ENCODE results near the gene TAF5L.
"Not testable (repeated sequence)": the region's sequence is repeated elsewhere in the genome, so short reads cannot be mapped to it uniquely, and the experiment has no call there.

TAF5L gene

GRCh38 chr1:229567109-229567868 lies 58.6 kb downstream of the TAF5L start:
- DNase-seq (ENCODE audit: low read depth) = no peak

DNA sequence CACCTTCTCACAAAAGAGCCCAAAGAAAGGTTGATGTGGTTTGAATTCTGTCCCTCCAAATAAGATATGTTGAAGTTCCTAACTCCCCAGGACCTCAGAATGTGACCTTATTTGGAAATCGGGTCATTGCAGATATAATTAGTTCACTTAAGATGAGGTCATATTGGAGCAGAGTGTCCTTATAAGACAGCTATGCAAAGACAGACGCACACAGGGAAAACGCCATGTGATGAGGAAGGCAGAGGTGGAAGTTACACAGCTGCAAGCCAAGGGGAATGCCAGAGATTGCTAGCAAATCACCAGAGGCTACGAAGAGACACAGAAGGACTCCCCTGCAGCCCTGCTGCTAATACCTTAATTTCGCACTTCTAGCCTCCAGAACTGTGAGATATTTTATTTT lies 62.2 kb downstream of the TAF5L start:
- DNase-seq (ENCODE audit: low read depth) = no peak

DNA sequence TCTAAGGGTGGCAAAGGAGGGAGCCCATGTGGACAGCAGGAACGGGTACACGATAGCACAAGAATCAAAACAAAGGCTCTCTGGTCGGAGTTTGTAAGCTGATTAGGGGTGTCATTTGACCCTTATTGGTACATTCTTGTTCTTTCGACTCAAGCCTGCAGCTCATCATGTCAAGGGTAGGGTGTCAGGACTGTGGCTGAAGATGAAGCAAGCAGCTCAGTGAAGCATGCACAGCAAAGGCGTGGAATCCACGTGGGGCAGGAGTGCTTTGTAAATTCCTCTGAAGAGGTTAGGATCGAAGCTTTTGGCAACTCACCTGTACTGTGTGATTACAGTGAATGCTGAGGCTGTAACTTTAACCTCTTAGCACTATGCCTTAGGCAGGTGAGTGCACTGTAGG lies 62.7 kb downstream of the TAF5L start:
- no peak for DNase-seq (ENCODE audit: low read depth)

GRCh38 chr1:229562686-229563085 lies 63.2 kb downstream of the TAF5L start:
- DNase-seq (ENCODE audit: low read depth) = no peak

DNA sequence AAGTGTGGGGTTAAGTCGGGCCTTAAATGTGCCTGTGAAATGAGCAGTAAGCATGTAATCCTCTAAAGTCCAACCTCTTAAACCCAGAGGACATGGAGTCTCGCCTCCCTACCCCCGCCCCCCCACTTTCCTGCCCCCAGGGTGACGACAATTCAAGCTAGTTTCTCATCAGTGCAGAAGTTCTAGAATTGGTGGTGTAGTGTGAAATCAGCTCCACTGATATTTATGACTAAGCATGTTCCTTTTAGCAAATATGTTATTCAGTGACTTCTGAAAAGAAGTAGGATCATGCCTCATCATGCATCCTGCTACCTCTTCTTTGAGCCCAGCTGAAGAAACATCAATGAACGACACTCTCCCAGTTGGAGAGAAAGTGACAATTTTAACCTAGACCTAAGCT lies 64.8 kb downstream of the TAF5L start:
- no peak for DNase-seq (ENCODE audit: low read depth)

DNA sequence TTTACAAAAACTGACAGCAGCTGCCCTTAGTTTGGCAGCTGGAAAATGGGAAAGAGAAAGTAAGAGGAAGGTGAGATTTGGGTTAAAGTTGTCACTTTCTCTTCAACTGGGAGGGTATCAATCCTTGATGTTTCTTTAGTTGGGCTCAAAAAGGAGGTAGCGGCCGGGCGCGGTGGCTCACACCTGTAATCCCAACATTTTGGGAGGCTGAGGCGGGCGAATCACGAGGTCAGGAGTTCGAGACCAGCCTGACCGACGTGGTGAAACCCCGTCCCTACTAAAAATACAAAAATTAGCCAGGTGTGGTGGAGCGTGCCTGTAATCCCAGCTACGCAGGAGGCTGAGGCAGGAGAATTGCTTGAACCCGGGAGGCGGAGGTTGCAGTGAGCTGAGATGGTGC lies 65.8 kb downstream of the TAF5L start:
- DNase-seq (ENCODE audit: low read depth) = not testable (repeated sequence)

DNA sequence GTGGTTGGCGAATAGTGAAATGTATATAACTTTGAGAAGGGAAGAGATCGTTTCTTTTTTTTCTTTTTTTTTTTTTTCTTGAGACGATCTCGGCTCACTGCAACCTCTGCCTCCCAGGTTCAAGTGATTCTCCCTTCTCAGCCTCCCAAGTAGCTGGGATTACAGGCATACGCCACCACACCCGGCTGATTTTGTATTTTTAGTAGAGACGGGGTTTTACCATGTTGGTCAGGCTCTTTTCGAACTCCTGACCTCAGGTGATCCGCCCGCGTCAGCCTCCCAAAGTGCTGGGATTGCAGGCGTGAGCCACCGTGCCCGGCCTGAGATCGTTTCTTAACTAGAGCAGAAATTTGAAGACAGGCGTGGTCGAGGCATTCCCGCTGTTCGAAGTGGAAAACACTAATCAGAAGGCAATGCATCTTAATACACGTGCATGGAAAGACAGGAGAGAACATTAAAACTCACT lies 66.6 kb downstream of the TAF5L start:
- DNase-seq (ENCODE audit: low read depth) = not testable (repeated sequence)

DNA sequence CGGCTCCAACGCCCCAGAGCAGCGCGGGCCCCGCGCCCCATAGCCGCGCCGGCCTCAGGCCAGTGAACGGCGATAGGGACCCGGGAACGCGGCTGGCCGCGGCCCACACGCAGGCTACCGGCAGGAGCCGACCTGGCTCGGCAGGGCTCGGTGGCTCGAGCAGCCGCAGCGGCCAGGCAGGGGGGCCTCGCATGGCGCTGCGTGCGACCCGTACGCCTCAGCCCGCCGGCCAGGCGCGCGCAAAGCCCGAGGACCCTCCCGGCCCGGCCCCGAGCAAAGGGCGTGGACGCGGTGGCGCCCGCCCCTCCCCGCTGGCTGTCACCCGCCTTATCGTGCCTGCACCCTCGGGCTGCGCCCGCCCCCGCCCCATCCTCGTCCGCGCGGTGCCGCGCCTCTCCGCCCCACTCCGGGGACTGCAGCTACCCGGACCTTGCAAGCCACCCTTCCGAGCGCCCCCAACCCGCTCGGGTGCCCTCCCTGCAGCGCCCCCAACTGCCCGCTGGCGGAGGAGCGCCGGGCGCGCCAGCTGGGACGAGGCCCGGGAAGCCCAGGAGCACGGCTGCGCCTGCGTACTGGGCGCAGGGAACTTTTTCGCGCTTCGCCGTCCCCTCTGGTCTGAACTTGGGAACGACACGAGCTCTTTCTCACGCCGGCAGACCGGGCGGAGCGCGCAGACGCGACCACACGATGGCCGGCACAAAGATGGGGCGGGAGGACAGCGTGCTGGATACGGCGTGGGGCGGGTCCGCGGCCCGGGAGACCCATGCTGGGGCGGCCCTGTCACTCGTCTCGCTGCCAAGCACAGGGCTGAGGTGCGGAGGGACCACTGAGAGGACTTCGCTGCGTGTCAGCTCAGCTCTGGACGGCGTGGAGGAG lies 67.2 kb downstream of the TAF5L start, which contains the start of gene ABCB10:
Gene ABCB10 (minus strand): TSS at position 248 of the 876 bp plus-strand sequence. CDS start 55 bp downstream, at position 193.
- peak; percentile 70 for DNase-seq (ENCODE audit: low read depth)

GRCh38 chr1:229557913-229558414 lies 68.0 kb downstream of the TAF5L start:
- peak; percentile 27 for DNase-seq (ENCODE audit: low read depth)

DNA sequence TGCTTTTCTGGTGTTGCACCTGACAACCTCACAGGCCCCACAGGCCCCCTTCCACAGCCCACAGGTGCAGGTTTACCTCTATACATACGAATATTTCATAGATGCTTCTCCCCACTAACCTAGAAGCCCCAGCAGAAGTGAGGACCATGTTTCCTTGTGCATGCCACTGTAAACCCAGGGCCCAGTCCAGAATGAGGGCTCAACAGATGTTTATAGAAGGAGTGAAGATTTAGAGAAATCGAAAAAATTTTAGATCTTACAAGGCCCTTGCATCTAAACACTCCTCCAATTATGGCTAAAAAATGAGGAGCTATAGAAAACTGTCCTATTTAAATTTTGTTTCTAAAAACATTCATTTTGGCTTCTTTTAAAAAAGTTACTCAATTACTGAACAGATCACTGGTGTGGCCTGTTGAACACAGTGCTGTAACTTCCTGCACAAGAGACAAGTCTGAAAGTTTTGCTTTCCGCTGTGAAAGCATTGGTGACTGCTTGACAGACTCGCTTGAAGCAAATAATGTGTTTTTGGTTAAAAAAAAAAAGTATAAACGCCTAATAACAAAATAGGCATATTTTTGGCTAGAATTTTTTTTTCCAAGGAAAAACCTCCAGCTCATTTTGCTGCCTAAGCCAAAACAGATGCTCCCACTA lies 68.6 kb downstream of the TAF5L start:
- DNase-seq (ENCODE audit: low read depth) = no peak

DNA sequence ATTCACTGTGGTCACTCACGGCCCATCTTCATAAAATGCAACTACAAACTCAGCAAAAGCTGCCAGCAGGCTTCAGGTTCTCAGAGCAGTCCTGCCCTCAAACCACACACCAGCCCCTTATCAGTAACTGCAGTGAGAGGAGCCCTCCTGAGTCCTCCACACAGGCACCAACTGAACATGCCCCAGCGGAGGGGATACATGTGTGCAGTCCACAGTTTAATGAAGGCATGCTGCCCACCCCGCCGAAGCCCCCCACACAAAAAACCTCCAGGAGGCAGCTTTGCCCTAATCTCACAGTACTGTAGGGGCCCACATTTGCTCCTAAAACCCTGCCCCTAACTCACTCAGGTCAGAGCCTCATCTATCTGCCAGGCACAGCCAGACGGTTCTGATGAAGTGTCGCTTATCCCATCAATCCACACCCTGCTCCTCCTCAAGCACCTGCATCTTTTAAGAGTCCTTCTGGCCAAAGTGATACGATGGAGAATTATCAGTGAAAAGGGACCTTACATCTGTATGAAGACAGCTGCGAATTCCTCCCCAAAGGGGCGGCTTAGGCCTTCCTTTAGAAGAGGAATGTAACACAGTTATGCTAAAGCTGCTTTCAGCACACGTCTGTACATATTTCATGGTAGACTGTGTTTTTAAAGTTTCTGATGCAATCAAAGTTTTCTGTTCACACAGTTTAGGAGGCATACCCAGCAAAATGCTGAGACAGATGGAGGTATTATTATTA lies 70.9 kb downstream of the TAF5L start:
- no peak for DNase-seq (ENCODE audit: low read depth)

DNA sequence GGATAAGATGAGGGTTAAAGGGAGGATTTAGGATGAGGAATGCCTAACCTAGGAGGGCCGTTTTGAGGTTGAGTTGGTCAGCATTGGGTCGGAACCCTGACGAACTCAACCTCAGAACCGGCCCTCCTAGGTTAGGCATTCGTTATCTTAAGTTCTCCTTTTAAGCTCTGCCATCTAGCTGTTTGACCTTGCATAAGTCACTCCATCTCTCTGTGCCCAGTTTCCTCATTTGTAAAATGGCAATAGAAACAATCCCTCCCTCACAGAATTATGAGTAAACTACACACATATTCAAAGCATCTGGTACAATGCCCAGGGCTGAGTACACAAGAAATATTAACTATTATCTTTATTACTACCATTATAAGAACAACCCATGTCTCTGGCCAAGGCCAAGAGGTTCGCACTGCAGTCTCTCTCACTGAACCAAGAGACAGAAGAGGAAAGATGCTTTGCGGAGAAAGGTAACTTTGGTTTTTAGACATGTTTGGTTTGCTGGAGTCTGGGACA lies 72.2 kb downstream of the TAF5L start:
- no peak for DNase-seq (ENCODE audit: low read depth)

- DNase-seq (ENCODE audit: low read depth) = no peak
These were observed 73.2 kb downstream of the TAF5L start for GRCh38 chr1:229552732-229553131.

- no peak for DNase-seq (ENCODE audit: low read depth)
These were observed 74.9 kb downstream of the TAF5L start for GRCh38 chr1:229550812-229551567.

GRCh38 chr1:229547542-229547941 lies 78.4 kb downstream of the TAF5L start:
- no peak for DNase-seq (ENCODE audit: low read depth)

DNA sequence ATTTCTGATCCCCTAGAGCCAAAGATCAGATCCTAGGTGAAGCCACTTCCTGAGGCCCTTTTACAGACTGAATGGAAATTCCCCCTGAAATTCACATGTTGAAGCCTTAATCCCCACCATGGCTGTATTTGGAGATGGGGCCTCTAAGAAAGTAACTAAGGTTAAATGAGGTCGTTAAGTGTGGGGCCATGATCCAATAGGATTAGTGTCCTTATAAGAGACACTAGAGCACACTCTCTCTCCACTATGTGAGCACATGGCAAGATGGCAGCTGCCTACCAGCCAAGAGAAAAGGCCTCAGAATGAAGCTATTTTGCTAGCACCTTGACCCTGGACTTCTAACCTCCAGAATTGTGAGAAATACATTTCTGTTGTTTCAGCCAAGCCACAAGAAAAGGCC lies 81.3 kb downstream of the TAF5L start:
- no peak for DNase-seq (ENCODE audit: low read depth)

All from stimulated activated CD8-positive, alpha-beta memory T cell treated with anti-CD3 and anti-CD28 coated beads, Interleukin-15, amount 100 ng/mL, for 24 hours (primary cell).